ENCODE results near the gene NLGN1.

NLGN1 gene

GRCh38 chr3:173957646-173958045 lies 560.1 kb downstream of the NLGN1 start:
- Histone ChIP-seq H3K4me3 (ENCODE audit: low read depth, low read length) (no peak overlapping the region), H3K27ac (ENCODE audit: low read depth, low read length) (no peak overlapping the region), H3K36me3 (ENCODE audit: control insufficient read depth, insufficient read depth, low read length) (no peaks in the 10 kb centered on the region), H3K9me3 (ENCODE audit: control insufficient read depth, insufficient read depth, low read length) (peaks cover 6% of the 10 kb centered on the region; the same call in 1 of the 2 replicates), H3K4me1 (ENCODE audit: control insufficient read depth, insufficient read depth, low read length) (peaks cover 4% of the 10 kb centered on the region), H3K9ac (ENCODE audit: low read depth, low read length) (no peak overlapping the region), H3K27me3 (ENCODE audit: control insufficient read depth, insufficient read depth, low read length) (no peaks in the 10 kb centered on the region)

GRCh38 chr3:173958805-173959204 lies 561.3 kb downstream of the NLGN1 start:
- Histone ChIP-seq H3K27ac (ENCODE audit: low read depth, low read length) (no peak overlapping the region), H3K27me3 (ENCODE audit: control insufficient read depth, insufficient read depth, low read length) (no peaks in the 10 kb centered on the region), H3K9me3 (ENCODE audit: control insufficient read depth, insufficient read depth, low read length) (peaks cover 6% of the 10 kb centered on the region; the same call in 1 of the 2 replicates), H3K4me3 (ENCODE audit: low read depth, low read length) (no peak overlapping the region), H3K36me3 (ENCODE audit: control insufficient read depth, insufficient read depth, low read length) (no peaks in the 10 kb centered on the region), H3K9ac (ENCODE audit: low read depth, low read length) (no peak overlapping the region), H3K4me1 (ENCODE audit: control insufficient read depth, insufficient read depth, low read length) (peaks cover 12% of the 10 kb centered on the region)

GRCh38 chr3:173970281-173970680 lies 572.7 kb downstream of the NLGN1 start:
- H3K27ac ChIP-seq (ENCODE audit: low read depth, low read length): no peak overlapping the region
- H3K9me3 ChIP-seq (ENCODE audit: control insufficient read depth, insufficient read depth, low read length): no peaks in the 10 kb centered on the region
- H3K27me3 ChIP-seq (ENCODE audit: control insufficient read depth, insufficient read depth, low read length): no peaks in the 10 kb centered on the region
- no peaks in the 10 kb centered on the region for H3K36me3 ChIP-seq (ENCODE audit: control insufficient read depth, insufficient read depth, low read length)
- no peak overlapping the region for H3K9ac ChIP-seq (ENCODE audit: low read depth, low read length)
- no peaks in the 10 kb centered on the region for H3K4me1 ChIP-seq (ENCODE audit: control insufficient read depth, insufficient read depth, low read length)
- H3K4me3 ChIP-seq (ENCODE audit: low read depth, low read length): no peak overlapping the region

- Histone ChIP-seq H3K4me3 (ENCODE audit: low read depth, low read length) (no peak overlapping the region), H3K27ac (ENCODE audit: low read depth, low read length) (no peak overlapping the region), H3K9me3 (ENCODE audit: control insufficient read depth, insufficient read depth, low read length) (no peaks in the 10 kb centered on the region), H3K9ac (ENCODE audit: low read depth, low read length) (no peak overlapping the region), H3K36me3 (ENCODE audit: control insufficient read depth, insufficient read depth, low read length) (no peaks in the 10 kb centered on the region), H3K27me3 (ENCODE audit: control insufficient read depth, insufficient read depth, low read length) (no peaks in the 10 kb centered on the region), H3K4me1 (ENCODE audit: control insufficient read depth, insufficient read depth, low read length) (no peaks in the 10 kb centered on the region)
Measured at GRCh38 chr3:173976281-173976680, 578.7 kb downstream of the NLGN1 start.

- no peaks in the 10 kb centered on the region for H3K27me3 ChIP-seq (ENCODE audit: control insufficient read depth, insufficient read depth, low read length)
- no peaks in the 10 kb centered on the region for H3K4me1 ChIP-seq (ENCODE audit: control insufficient read depth, insufficient read depth, low read length)
- H3K9me3 ChIP-seq (ENCODE audit: control insufficient read depth, insufficient read depth, low read length): no peaks in the 10 kb centered on the region
- no peak overlapping the region for H3K4me3 ChIP-seq (ENCODE audit: low read depth, low read length)
- H3K27ac ChIP-seq (ENCODE audit: low read depth, low read length): no peak overlapping the region
- no peaks in the 10 kb centered on the region for H3K36me3 ChIP-seq (ENCODE audit: control insufficient read depth, insufficient read depth, low read length)
- no peak overlapping the region for H3K9ac ChIP-seq (ENCODE audit: low read depth, low read length)
Measured at GRCh38 chr3:173977747-173978146, 580.2 kb downstream of the NLGN1 start.

- H3K27ac ChIP-seq (ENCODE audit: low read depth, low read length): no peak overlapping the region
- H3K9ac ChIP-seq (ENCODE audit: low read depth, low read length): no peak overlapping the region
- H3K36me3 ChIP-seq (ENCODE audit: control insufficient read depth, insufficient read depth, low read length): no peaks in the 10 kb centered on the region
- no peaks in the 10 kb centered on the region for H3K4me1 ChIP-seq (ENCODE audit: control insufficient read depth, insufficient read depth, low read length)
- H3K27me3 ChIP-seq (ENCODE audit: control insufficient read depth, insufficient read depth, low read length): no peaks in the 10 kb centered on the region
- no peaks in the 10 kb centered on the region for H3K9me3 ChIP-seq (ENCODE audit: control insufficient read depth, insufficient read depth, low read length)
- H3K4me3 ChIP-seq (ENCODE audit: low read depth, low read length): no peak overlapping the region
Measured at GRCh38 chr3:173983343-173983742, 585.8 kb downstream of the NLGN1 start.

- Histone ChIP-seq H3K27ac (ENCODE audit: low read depth, low read length) (no peak overlapping the region), H3K4me3 (ENCODE audit: low read depth, low read length) (no peak overlapping the region), H3K4me1 (ENCODE audit: control insufficient read depth, insufficient read depth, low read length) (no peaks in the 10 kb centered on the region), H3K36me3 (ENCODE audit: control insufficient read depth, insufficient read depth, low read length) (no peaks in the 10 kb centered on the region), H3K9me3 (ENCODE audit: control insufficient read depth, insufficient read depth, low read length) (no peaks in the 10 kb centered on the region), H3K27me3 (ENCODE audit: control insufficient read depth, insufficient read depth, low read length) (no peaks in the 10 kb centered on the region), H3K9ac (ENCODE audit: low read depth, low read length) (no peak overlapping the region)
Measured at GRCh38 chr3:173986861-173987410, 589.4 kb downstream of the NLGN1 start.

GRCh38 chr3:173988909-173989308 lies 591.4 kb downstream of the NLGN1 start:
- Histone ChIP-seq H3K27ac (ENCODE audit: low read depth, low read length) (peak overlapping the region; percentile 22), H3K9me3 (ENCODE audit: control insufficient read depth, insufficient read depth, low read length) (no peaks in the 10 kb centered on the region), H3K4me1 (ENCODE audit: control insufficient read depth, insufficient read depth, low read length) (no peaks in the 10 kb centered on the region), H3K27me3 (ENCODE audit: control insufficient read depth, insufficient read depth, low read length) (no peaks in the 10 kb centered on the region), H3K36me3 (ENCODE audit: control insufficient read depth, insufficient read depth, low read length) (no peaks in the 10 kb centered on the region), H3K4me3 (ENCODE audit: low read depth, low read length) (no peak overlapping the region), H3K9ac (ENCODE audit: low read depth, low read length) (no peak overlapping the region)

- Histone ChIP-seq H3K4me1 (ENCODE audit: control insufficient read depth, insufficient read depth, low read length) (no peaks in the 10 kb centered on the region), H3K27ac (ENCODE audit: low read depth, low read length) (no peak overlapping the region), H3K36me3 (ENCODE audit: control insufficient read depth, insufficient read depth, low read length) (no peaks in the 10 kb centered on the region), H3K9ac (ENCODE audit: low read depth, low read length) (no peak overlapping the region), H3K27me3 (ENCODE audit: control insufficient read depth, insufficient read depth, low read length) (no peaks in the 10 kb centered on the region), H3K4me3 (ENCODE audit: low read depth, low read length) (no peak overlapping the region), H3K9me3 (ENCODE audit: control insufficient read depth, insufficient read depth, low read length) (no peaks in the 10 kb centered on the region)
Measured at GRCh38 chr3:173992416-173992815, 594.9 kb downstream of the NLGN1 start.

- Histone ChIP-seq H3K36me3 (ENCODE audit: control insufficient read depth, insufficient read depth, low read length) (no peaks in the 10 kb centered on the region), H3K27ac (ENCODE audit: low read depth, low read length) (no peak overlapping the region), H3K27me3 (ENCODE audit: control insufficient read depth, insufficient read depth, low read length) (no peaks in the 10 kb centered on the region), H3K9me3 (ENCODE audit: control insufficient read depth, insufficient read depth, low read length) (no peaks in the 10 kb centered on the region), H3K4me1 (ENCODE audit: control insufficient read depth, insufficient read depth, low read length) (no peaks in the 10 kb centered on the region), H3K4me3 (ENCODE audit: low read depth, low read length) (no peak overlapping the region), H3K9ac (ENCODE audit: low read depth, low read length) (no peak overlapping the region)
Measured at GRCh38 chr3:173993299-173993698, 595.8 kb downstream of the NLGN1 start.

- H3K4me3 ChIP-seq (ENCODE audit: low read depth, low read length): no peak overlapping the region
- H3K9ac ChIP-seq (ENCODE audit: low read depth, low read length): no peak overlapping the region
- H3K9me3 ChIP-seq (ENCODE audit: control insufficient read depth, insufficient read depth, low read length): no peaks in the 10 kb centered on the region
- H3K4me1 ChIP-seq (ENCODE audit: control insufficient read depth, insufficient read depth, low read length): 0 out of 2 replicates have a peak, but pooled peaks cover 2% of the 10 kb centered on the region
- H3K36me3 ChIP-seq (ENCODE audit: control insufficient read depth, insufficient read depth, low read length): no peaks in the 10 kb centered on the region
- H3K27me3 ChIP-seq (ENCODE audit: control insufficient read depth, insufficient read depth, low read length): no peaks in the 10 kb centered on the region
- no peak overlapping the region for H3K27ac ChIP-seq (ENCODE audit: low read depth, low read length)
Measured at GRCh38 chr3:174000675-174001074, 603.1 kb downstream of the NLGN1 start.
